ENCODE data around the gene DOCK7. TPM values are rescaled to one million over a fixed set of nuclear protein-coding genes. Genes with fewer than 3 reads are reported as not detected.

Gene DOCK7
- total and polyA plus RNA-seq, 2 of the 13 experiments (the other 11 are each of a cell fraction or from before 2014, with no cell fraction given): 45.7 to 67.2 TPM

GRCh38 chr1:62437273-62437940 is 250.8 kb downstream of the DOCK7 start (continued):
- no peak for TF ChIP-seq PRDM4 (CRISPR knock-in tag; IDR thresholded peaks at IDR 0.05; ENCODE audit: borderline replicate concordance)
- TF ChIP-seq ZNF160 (CRISPR knock-in tag; IDR thresholded peaks at IDR 0.05): peak; percentile 6; the same call in 1 of the 2 replicates
- peak; percentile 4; the same call in 1 of the 2 replicates for TF ChIP-seq ZNF687 (CRISPR knock-in tag; IDR thresholded peaks at IDR 0.05)
- TF ChIP-seq MTA1 (CRISPR knock-in tag; IDR thresholded peaks at IDR 0.05; ENCODE audit: borderline replicate concordance): peak; percentile 36; the same call in 1 of the 2 replicates
- no peak for TF ChIP-seq MTF2 (CRISPR knock-in tag; IDR thresholded peaks at IDR 0.05; ENCODE audit: borderline replicate concordance)
- peak; percentile 66 for TF ChIP-seq SRSF1 (optimal IDR thresholded peaks at IDR 0.05; ENCODE audit: low read depth, low read length)
- TF ChIP-seq NR2F6 (IDR thresholded peaks at IDR 0.05): no peak
- no peak for TF ChIP-seq NR2F6 (CRISPR knock-in tag; IDR thresholded peaks at IDR 0.05)
- TF ChIP-seq ZNF589 (CRISPR knock-in tag; conservative IDR thresholded peaks at IDR 0.05): peak; percentile 48; the same call in 1 of the 2 replicates
- no peak for TF ChIP-seq MTA3 (CRISPR knock-in tag; IDR thresholded peaks at IDR 0.05)
- TF ChIP-seq REPIN1 (CRISPR knock-in tag; IDR thresholded peaks at IDR 0.05; ENCODE audit: borderline replicate concordance, low read depth): no peak
- no peak for TF ChIP-seq ZNF280D (CRISPR knock-in tag; IDR thresholded peaks at IDR 0.05)
- TF ChIP-seq RARA (CRISPR knock-in tag; IDR thresholded peaks at IDR 0.05): no peak
- no peak for TF ChIP-seq ZSCAN9 (CRISPR knock-in tag; IDR thresholded peaks at IDR 0.05; ENCODE audit: borderline replicate concordance)
- no peak for TF ChIP-seq KLF13 (CRISPR knock-in tag; IDR thresholded peaks at IDR 0.05)
- TF ChIP-seq ZNF10 (CRISPR knock-in tag; IDR thresholded peaks at IDR 0.05; ENCODE audit: borderline replicate concordance, low read depth): no peak
- TF ChIP-seq SNAPC5 (CRISPR knock-in tag; IDR thresholded peaks at IDR 0.05; ENCODE audit: borderline replicate concordance): 0 out of 2 replicates have a peak, but pooled peaks have one; percentile 5
- TF ChIP-seq ZNF567 (CRISPR knock-in tag; IDR thresholded peaks at IDR 0.05; ENCODE audit: borderline replicate concordance): no peak
- no peak for TF ChIP-seq ZNF3 (CRISPR knock-in tag; IDR thresholded peaks at IDR 0.05)
- TF ChIP-seq ZNF430 (CRISPR knock-in tag; IDR thresholded peaks at IDR 0.05): peak; percentile 2; the same call in 1 of the 2 replicates
- TF ChIP-seq MEF2D (CRISPR knock-in tag; IDR thresholded peaks at IDR 0.05): no peak

Measured in HepG2 (cell line).